Sigmoid colon (tissue), 4 donors: Measurements from ENCODE around the gene ZPR1.

Experiments used
- CTCF ChIP-seq, 4 experiments: fragments of 450-650 bp in 3 of 4; fragments of 200-600 bp in 1 of 4; IDR thresholded peaks; one replicate each; pipeline ENCODE4 v1.5.1; 2016 to 2019; ENCODE audit warnings: antibody characterized with exemption in 4 of 4, mild to moderate bottlenecking in 3 of 4, moderate library complexity in 2 of 4
- EP300 ChIP-seq, 4 donors: sonication (generic); formaldehyde crosslinking; IDR thresholded peaks; one replicate each; pipeline ENCODE4 v1.6.1; 2017; ENCODE audit warnings: antibody characterized with exemption in 4 of 4
- POLR2A ChIP-seq, 2 donors: fragments of 450-650 bp; IDR thresholded peaks; one replicate each; pipeline ENCODE4 v1.6.1; 2016; ENCODE audit warnings: antibody characterized with exemption in 2 of 2, mild to moderate bottlenecking in 2 of 2, moderate library complexity in 2 of 2
- POLR2AphosphoS5 ChIP-seq, 4 donors: sonication (generic); formaldehyde crosslinking; IDR thresholded peaks; one replicate each; pipeline ENCODE4 v1.6.1; 2017; ENCODE audit warnings: antibody characterized with exemption in 4 of 4

DNA sequence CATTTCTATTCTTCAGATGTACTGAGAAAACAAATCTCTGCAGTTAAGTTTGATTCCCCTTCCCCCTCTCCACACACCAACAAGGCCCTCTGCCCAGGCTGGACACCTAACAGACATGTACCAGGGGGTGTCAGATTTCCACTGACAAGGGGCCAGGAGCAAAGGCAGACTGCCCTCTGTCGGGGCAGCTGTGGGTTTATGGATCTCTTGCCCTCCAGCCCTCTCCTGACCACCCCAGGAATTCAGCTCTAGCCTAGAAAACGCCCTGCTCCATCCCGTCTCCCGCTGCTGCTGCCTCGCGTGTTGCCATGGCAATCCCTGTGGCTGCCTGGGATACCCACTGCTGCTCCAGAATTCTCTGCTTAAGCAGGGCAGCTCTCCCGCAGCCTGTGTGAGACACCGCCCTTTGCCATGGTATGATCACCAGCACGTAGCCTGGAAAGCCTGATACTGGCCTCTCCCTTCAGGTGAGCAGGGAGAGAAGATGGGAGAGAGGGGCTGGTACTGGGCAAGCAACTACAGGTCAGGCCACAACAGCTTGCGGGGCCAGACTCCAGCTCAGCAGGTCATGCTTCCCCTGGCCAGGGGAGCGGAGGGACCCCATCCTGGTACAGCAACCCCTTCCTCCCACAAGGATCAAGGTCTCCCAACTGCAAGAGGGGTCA, 56.6 kb downstream of the ZPR1 start:
- TF ChIP-seq CTCF (IDR thresholded peaks at IDR 0.05) (no peak), POLR2AphosphoS5 (IDR thresholded peaks at IDR 0.05) (no peak), EP300 (IDR thresholded peaks at IDR 0.05) (no peak), POLR2A (IDR thresholded peaks at IDR 0.05) (no peak)
